Omental fat pad (tissue), 4 donors: ENCODE measurements around the gene SPHK1. TPM values are rescaled to one million over a fixed set of nuclear protein-coding genes. Genes with fewer than 3 reads are reported as not detected.

Experiments
- ATAC-seq: fragments of 150-250 bp; one replicate; pipeline ENCODE4 v1.9.1; 2016; ENCODE audit warnings: mild to moderate bottlenecking, moderate library complexity; ENCODE audit not compliant: low FRiP score
- DNase-seq: peaks from one replicate; pipeline ENCODE4 v3.0.0-alpha.2; 2019; ENCODE audit warnings: low spot score
- CTCF ChIP-seq, 3 donors: fragments of 450-650 bp; IDR thresholded peaks; one replicate each; pipeline ENCODE4 v1.5.1; 2016 to 2017; ENCODE audit warnings: antibody characterized with exemption in 3 of 3, mild to moderate bottlenecking in 3 of 3, moderate library complexity in 2 of 3
- small RNA-seq: library from RNA; depleted of rRNA; stranded (forward); fragments of <200 nt; gene quantifications from one replicate; pipeline ENCODE3, GENCODE V24; 2016
- total RNA-seq, 4 donors: library from RNA; depleted of rRNA; stranded (reverse); fragments of >200 nt; gene quantifications; one replicate each; pipeline ENCODE4 v1.1.0, GENCODE V29; 2016

Gene SPHK1
- total RNA-seq, 4 donors from 2014 or later = 8.7 to 107 (median 17.5) TPM

- TF ChIP-seq CTCF (IDR thresholded peaks at IDR 0.05) = no peak
- no peak for ATAC-seq
- no peak for DNase-seq
Observed at GRCh38 chr17:76434870-76435269, 50.5 kb downstream of the SPHK1 start.

- no peak for TF ChIP-seq CTCF (IDR thresholded peaks at IDR 0.05)
- no peak for DNase-seq
- no peak for ATAC-seq
Observed at GRCh38 chr17:76435751-76436150, 51.3 kb downstream of the SPHK1 start.

Small RNA genes lying within 50 kb of the gene (small RNA-seq; reads per million reads assigned to genes)
- gene RNU6-24P = not detected

Other genes with a start within 250 kb of the SPHK1 start
- gene FOXJ1, start 243.4 kb upstream of the SPHK1 start, total RNA-seq = under 1 TPM in 1 of 4 donors, not detected in 3; 0.46 TPM
- gene RNF157, start 144.1 kb upstream of the SPHK1 start, total RNA-seq = 10 to 100 TPM in 3 of 4 donors, 1 to 10 TPM in 1; 8.4 to 23.5 (median 17.4) TPM
- gene UBALD2, start 119.3 kb upstream of the SPHK1 start, total RNA-seq = 10 to 100 TPM in 2 of 4 donors, 1 to 10 TPM in 2; 7.0 to 25.9 (median 13.7) TPM
- gene QRICH2, start 76.3 kb upstream of the SPHK1 start, total RNA-seq = 1 to 10 TPM; 1.2 to 1.8 (median 1.6) TPM
- 10 to 100 TPM; 31.3 to 80.4 (median 53.7) TPM for gene PRPSAP1, start 30.7 kb upstream of the SPHK1 start, total RNA-seq
- 10 to 100 TPM; 12.5 to 27.5 (median 20.0) TPM for gene UBE2O, start 68.5 kb downstream of the SPHK1 start, total RNA-seq
- gene AANAT, start 83.0 kb downstream of the SPHK1 start, total RNA-seq = not detected
- 10 to 100 TPM; 29.9 to 77.9 (median 56.7) TPM for gene RHBDF2, start 116.8 kb downstream of the SPHK1 start, total RNA-seq
- gene CYGB, start 153.1 kb downstream of the SPHK1 start, total RNA-seq = 10 to 100 TPM; 18.9 to 46.2 (median 35.2) TPM
- 10 to 100 TPM in 1 of 4 donors, 1 to 10 TPM in 3; 2.3 to 20.0 (median 3.5) TPM for gene PRCD, start 155.4 kb downstream of the SPHK1 start, total RNA-seq
- gene ST6GALNAC2, start 201.3 kb downstream of the SPHK1 start, total RNA-seq = 10 to 100 TPM in 2 of 4 donors, 1 to 10 TPM in 2; 4.2 to 12.1 (median 9.7) TPM